HPDE6-E6E7 (cell line): ENCODE data around the gene NUB1.

Experiments used
- DNase-seq: peaks from one replicate; pipeline ENCODE4 v3.0.0; 2011; ENCODE audit warnings: missing footprints; ENCODE audit errors: extremely low spot score

The NUB1 gene

DNA sequence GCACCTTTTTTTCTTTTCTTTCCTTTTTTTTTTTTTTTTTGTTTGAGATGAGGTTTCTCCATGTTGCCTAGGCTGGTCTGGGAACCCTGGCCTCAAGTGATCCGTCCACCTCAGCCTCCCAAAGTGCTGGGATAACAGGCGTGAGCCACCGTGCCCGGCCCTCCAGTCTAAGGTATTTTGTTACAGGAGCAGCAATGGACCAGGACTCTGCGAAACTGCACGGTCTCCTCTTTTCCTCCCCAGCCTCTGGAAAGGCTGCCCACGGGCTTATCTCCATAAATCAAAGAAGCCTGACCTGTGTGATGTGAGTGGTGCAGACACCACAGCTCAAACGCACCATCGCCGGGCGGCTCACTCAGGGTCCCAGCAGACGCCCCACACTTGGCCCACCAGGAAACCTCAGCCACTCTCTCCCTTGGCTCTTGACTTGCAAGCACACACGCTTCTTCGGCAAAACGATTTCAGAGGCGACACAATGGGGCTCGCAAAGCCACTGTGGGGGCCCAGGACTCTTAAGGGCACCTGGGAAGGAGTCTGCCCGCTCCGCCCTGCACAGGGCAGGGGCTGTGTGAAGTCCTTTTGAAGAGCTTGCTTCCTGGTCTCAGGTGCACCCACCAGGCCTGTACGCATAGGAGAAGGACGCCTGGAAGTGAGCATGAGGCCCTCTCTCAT lies 47.6 kb downstream of the NUB1 start:
- DNase-seq, result no peak

DNA sequence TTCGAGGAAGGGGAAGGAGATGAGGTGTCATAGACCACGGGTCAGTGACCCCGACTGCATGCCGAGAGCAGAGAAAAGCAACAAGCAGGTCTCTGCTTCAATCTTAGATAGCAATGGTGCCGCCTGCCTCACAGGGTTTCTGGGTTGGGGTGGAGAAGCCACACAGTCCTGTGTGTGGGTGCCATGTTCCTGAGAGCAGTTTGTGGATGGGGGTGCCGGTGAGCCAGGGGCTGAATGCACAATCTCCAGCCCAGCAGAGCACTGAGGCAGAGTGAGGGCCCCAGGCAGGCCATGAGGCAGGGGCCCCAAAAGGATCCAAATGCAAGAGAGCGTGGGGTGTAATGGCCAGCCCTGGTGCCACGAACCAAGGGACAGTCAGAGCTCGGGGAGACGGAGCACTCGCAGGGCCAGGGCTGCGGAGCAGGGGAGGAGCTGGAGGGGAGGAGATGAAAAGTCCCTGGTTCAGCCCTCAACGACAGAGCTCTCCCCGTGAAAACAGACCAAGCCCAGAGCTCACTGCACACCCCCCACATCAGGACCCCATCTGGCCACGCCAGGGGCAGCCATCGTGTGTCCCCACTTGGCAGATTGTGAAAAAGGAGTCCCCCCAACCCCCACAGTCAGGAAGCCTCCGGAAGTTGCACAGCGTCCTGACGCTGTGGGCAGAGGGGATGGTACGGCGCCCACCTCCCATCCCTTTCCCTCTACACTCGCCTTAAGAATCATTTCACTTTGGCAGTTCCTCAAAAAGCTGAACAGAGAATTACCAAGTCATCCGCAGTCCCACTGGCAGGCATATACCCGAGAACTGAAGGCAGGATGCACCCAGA lies 48.4 kb downstream of the NUB1 start:
- DNase-seq, result no peak

DNA sequence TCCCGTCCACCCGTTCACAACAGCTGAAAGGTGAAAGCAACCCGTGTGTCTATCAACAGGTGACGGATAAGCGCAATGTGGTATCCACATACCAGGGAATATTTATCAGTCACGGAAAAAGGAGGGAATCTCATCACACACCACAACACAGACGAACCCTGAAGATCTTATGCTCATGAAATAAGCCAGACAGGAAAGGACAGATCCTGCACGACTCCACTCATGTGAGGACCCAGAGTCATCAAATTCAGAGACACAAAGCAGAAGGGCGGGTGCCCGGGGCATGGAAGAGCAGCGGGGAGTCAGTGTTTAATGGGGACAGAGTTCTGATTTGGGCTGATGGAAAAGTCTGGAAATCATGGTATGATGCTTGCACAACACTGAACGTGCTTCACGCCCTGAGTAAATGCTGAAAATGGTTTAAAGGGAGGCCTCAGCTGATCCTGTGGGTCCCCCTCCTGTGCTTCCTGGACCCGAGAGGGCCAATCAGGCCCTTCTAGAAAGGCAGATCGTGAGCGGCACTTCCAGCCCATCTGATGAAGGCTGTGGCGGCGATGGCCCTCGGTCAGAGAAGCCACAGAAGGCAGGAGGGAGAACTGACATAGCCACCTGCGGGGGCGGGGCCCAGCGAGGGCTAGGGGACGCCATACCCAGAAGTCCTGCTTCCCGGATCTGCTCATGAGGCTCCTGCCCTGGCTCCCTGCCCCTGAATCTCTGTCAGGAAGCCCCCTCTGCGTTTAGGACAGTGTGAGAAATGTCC lies 49.2 kb downstream of the NUB1 start:
- DNase-seq, result no peak

DNA sequence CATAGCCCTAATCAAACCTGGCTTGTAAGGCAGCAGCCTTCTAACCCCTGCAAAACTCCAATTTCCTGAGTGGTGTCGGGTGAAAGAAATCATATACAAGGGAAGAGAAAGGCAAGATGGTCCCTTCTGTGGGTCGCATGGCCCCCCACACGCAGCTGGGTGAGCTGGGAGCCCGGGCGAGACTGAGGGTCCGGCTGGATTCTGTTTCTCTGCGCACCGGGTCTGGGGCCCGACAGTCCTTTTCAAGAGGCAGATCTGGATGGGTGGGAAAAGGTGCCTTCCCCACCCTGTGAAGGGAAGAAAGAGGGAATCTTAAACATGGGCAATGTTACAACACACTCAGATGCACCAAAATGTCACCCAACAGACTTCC lies 49.7 kb downstream of the NUB1 start:
- DNase-seq, result no peak

DNA sequence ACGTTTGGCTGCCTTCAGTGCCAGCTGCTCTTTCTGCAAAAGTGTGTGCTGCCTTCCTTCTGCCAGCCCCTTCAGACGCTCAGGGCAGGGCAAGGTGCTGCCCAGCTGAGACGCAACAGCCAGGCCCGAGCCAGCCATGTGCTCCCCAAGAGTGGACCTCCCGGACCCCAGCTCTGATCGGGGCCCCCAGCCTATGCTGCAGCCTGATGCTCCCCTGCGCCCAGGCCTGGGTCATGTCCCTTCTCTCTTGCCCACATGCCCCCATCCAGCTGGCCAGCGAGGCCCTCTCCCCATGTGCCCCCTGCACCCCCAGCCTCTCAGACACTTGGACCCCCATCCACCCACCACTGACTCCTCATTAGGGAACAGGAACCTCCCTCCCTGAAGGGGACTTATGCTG lies 50.4 kb downstream of the NUB1 start:
- no peak for DNase-seq

DNA sequence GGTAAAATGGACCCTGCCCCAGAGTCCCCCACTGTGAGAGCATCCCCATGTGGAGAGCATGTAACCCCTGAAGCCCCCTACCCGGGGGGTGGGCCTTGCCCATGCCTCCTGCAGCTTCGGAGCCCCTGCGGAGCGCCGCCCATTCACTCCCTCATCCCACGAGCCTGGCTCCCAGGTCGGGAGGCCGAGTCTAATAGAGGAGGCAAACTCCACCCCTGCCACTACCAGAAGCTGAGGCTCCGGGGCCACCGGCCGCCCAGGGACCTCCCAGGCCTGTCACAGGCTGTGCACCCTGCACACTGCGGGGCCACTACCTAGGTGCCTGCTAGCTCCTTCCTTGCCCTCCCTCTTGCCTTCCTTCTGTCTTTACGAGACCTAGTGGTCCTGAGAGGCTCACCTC lies 50.8 kb downstream of the NUB1 start:
- no peak for DNase-seq

DNA sequence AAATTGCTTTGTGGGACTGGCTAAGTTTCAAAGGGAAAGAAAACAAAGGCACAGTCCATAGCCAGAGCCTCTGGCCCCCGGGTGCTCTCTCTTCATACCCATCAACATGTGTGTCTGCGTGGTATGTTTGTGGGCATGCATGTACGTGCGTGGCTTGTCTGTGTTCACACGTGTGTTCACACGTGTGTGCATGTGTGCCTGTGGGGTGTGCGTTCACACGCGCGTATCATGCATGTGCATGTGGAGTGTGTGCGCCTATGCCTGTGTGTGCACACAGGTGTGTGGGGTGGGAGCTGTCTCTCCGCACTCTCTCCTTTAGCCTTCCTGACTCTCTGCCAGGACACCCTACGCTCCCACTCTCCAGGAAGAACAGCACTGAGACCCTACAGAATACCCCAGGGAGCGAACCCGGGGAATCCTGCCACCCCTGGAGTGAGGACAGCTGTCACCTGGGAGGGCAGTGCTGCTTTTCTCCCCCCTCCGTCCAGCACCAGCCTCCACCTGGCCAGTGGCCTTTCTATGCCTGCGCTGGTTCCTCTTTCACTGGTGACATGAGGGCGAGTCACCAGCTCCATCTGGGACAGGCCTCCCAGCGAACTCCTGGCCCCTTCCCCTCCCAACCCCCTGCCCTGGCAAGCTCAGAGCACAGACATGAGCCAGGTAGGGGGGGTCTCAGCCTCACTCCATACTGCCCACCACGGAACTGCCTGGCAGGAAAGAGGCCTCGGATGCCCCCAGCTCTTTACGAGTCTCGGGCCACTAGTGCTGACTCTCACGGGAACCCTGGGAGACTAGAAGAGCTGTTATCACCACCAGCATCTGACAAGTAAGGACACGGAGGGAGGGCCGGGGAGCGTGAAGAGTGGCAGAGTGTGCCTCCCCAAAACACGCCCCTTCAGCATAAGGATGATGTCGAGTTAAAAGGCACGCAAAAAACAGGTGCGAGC lies 51.7 kb downstream of the NUB1 start:
- no peak for DNase-seq

DNA sequence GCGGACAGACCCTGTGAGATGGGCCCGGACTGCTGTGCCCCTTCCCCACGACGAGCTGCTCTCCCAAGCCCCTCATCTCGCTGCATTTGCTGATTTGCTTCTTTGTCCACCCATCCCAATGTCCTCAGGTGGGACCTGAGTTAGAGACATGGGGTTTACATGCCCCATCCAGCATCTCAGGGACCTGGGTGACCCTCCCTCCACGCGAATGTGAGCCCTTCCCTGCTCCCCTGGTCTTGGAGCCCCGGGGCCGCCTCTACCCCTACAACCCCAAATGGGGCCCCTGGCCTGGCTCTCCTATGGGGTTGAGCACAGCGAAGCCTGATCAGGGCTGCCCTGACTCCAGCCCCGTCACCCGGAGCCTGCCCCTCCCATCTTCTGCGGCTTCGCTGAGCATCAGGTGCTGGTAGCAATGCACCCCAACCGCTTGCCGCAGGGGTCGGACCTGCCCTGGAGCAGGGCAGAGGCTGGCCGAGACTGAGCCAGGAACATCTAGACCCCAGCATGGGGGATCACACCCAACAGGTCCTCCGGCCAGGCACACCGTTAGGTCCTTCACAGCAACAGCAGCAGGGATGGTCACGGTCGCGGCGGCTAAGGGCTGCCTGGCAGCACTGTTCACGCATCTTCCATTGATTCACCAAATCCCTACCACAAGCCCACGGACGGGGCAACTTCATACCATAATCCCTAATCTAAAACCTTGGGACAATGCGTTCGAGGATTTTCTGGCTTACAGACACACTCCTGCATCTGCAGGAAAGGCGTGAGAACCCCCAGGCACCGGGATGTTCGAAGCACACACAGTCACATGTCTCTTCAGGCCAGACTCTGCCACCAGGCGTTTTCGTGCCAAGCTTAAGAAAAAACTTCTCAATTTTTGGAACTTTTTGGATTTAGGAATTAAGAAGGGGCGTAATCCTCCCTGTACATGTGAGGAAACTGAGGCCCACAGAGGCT lies 52.7 kb downstream of the NUB1 start:
- no peak for DNase-seq

DNA sequence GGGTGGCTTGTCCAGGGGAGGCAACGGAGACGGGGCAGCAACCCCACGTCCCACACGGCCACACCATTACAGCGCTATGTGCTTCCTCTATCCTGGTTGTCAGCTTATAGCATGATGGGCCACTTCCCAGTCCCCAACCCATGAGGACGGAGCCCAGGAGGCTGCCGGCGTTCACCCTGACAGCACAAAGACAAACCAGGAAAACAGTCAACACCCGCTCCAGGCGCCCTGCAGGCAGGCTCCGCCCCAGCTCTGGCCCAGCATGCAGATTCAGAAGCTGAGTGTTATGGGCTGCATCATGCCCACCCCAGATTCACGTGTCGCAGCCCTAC lies 53.4 kb downstream of the NUB1 start:
- DNase-seq, result no peak

DNA sequence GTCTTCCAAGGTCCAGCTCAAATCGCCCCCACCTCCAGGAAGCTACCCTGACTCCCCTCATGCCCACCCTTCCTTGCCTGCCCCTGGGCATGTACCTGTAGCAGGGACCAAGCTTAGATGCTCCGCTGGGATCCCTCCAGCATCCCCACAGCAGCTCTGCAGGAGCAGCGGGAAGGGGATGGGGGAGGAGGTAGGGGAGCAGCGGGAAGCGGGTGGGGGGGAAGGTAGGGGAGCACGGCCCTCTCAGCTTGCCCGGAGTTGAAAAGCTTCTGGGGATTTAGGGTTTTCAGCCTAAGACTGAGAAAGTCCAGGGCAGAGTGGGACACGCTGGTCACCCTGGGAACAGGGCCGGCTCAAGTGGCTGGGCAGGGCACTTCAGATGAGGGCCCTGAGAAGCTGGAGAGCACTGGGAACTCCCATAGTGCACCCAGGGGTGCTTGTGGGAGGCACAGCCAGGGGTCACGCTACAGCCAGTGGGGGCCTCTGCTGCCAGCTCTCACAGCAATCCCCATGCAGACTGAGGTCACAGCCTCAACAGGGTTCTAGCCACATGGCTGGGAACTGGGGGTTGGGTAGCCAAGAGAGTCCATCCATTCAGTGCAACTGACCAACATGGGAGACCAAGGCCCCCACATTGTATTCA lies 54.8 kb downstream of the NUB1 start:
- no peak for DNase-seq

DNA sequence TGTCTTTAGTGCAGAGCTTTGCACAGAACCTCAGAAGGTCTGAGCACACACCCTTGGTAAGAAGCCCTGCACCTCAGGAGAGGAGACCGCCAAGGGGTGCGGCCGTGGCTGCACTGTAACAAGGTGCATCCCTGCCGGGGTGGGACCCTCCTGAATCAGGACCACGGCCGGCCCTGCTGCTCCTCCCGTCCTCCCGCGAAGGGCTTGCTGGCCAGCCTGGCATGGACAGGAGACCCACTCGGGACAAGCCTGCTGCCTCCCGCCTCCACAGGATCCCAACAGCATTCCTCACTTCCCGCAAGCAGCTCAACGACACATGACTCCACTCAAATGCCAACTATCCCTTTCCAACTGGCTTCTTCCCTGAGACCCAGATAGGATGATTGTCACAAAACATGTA lies 55.4 kb downstream of the NUB1 start:
- DNase-seq, result no peak

DNA sequence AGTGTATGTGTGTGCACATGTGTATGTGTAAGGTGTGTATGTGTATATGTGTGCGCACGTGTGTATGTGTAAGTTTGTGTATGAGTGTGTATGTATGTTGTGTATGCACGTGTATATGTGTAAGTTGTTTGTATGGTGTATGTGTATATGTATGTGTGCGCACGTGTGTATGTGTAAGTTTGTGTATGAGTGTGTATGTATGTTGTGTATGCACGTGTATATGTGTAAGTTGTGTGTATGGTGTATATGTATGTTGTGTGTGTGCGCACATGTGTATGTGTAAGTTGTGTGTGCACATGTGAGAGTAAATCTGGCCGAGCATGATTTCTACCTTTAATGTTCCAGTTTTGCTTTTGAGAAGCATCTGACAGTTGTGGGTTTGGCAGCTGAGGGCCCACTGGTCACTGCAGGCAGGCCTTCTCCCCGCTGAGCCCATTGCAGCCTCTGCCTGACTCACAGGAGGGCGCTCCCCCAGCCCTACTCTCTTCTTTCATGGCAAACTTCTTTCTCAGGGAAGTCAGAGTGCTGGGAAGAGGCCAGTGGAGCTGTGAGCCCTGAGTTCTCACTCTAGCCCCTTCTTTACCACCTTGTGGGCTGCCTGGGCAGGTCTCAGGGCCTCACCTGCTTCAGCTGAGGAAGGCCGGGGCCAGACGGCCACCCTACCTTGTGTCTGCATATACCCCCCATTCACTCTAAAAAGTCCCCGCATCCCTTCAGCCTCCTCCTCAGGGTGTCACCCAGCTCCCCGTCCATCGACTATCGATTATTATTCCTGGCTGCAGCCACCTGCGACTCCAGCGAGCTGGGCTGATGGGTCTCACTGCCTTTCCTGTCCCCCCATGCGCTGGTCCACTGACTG lies 57.1 kb downstream of the NUB1 start:
- no peak for DNase-seq

DNA sequence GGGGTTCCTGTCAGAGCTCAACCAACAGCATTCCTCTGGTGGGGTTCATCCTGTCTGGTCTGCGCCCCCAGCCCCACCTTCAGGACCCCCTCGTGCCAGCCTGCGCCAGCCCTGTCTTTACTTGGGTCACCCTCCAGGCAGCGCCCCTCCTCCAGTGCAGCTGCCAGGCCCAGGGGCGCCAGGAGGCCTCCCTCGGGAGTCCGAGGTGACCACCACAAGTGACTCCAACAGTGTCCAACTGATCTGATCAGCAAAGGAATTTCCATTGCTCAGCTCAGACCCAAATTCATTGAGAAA lies 57.6 kb downstream of the NUB1 start:
- no peak for DNase-seq

DNA sequence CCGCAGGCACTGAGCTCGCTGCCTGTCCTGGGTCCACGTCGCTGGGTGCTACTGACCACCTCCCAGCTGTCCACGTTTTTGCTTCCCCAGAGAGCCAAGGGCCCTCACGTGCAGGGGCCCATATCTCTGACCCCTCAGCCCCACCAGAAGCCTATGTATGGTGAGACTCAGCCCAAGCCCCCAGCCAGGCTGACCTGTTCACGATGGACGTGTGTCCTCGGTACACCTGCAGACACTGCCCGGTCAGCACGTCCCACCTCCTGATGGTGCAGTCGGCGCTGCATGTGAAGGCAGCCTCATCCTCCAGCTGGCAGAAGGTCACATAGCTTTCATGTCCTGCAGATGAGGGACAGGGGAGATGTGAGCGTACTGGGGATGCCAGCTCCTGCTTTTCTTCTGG lies 58.3 kb downstream of the NUB1 start:
- no peak for DNase-seq

DNA sequence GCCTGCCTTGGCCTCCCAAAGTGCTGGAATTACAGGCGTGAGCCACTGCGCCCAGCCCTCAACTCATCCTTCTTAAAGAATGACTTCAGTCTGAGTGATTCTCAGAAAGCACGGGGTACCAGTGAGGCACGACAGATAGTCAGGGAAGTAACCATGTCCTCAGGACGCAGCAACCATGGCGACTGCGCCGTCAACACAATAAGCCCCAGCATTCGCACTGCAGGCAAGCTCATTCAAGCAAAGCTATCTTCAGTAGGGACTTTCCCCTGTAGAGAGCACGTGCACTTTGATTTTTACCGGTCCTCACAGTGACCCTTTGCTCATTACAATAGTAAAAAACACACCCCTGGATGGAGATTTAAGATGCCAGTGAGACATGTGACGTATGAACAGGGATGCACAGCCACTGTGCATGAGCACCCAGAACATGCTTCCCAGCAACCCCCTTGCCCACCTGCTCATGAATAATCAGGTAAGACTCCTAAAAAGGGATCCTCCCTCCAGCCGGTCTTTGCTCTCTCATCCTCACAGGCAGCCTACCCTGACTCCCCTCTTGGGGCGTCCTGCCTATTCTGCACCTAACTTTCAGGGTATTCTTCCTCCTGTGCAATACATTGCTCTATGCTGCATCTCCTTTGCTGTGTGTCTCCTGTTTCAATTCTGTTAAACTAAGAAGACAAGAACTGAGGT lies 59.2 kb downstream of the NUB1 start:
- DNase-seq, result no peak

DNA sequence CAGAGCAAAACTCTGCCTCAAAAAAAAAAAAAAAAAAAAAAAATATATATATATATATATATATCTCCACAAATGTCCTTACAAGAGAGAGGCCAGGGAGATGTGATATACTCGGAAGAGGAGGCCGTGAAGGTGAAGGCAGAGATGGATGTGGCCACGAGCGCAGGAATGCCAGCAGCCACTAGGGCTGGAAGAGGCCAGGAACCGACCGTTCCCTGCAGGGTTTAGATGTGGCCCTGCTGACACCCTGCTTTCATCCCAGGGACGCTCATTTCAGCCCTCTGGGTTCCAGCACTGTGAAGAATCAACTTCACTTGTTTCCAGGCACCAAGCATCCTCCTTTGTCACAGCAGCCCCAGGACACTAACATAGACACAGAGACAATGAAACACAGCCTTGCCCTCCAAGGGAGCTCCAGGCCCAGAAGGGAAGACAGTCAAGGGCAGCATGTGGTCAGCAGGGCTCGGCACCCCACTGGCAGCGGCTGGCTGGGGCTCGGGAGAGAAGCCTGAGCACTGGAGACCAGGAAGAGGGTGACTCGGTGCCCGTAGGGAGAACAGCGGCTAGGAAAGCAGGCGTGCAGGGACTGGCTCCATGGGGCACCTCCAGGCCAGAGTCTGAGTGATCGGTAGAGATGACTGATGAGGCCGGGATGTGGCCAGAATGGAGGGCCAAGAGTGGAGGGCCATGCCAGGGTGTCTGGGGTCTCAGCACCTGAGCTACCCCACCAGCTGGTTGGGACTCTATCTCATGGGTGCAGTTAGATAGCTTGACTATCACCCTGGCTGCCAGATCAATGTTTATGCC lies 60.6 kb downstream of the NUB1 start:
- no peak for DNase-seq

DNA sequence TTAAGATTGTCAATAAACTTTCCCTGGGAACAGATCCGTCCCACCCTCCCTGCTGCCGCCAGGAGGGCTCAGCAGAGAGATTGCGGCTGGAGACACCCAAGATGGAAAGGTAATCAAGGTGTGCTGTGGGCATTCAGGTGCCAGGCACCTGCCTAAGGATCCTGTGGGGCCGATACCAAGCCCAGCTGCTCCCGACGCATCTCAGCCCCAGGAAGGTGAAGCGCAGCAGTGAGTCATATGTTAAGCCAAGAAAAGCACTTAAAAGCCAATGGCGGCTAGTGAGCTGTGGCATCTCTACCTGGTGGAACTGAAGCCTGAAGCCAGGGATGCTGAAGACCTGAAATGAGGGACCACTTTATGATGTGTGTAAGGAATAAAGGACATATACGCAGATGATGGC lies 62.2 kb downstream of the NUB1 start:
- peak; percentile 80 for DNase-seq
